Osteoblast (primary cell): ENCODE results near the gene MT3. TPM values are rescaled to one million over a fixed set of nuclear protein-coding genes. Genes with fewer than 3 reads are reported as not detected.
"Not testable (repeated sequence)": the region's sequence is repeated elsewhere in the genome, so short reads cannot be mapped to it uniquely, and the experiment has no call there.

Experiments used
- DNase-seq: peaks from one replicate; pipeline ENCODE4 v3.0.0; 2011; ENCODE audit warnings: low spot score, mixed read lengths; ENCODE audit not compliant: insufficient read length; ENCODE audit errors: missing footprints
- H2AFZ ChIP-seq: 2 replicates; pipeline ENCODE4 v1.6.0; 2011; ENCODE audit warnings: mild to moderate bottlenecking, low read length
- H3K27ac ChIP-seq: 2 replicates; pipeline ENCODE4 v1.5.1; 2011; ENCODE audit warnings: mild to moderate bottlenecking, low read depth, low read length, moderate library complexity
- H3K27me3 ChIP-seq: 2 replicates; pipeline ENCODE4 v1.6.0; 2012; ENCODE audit warnings: mild to moderate bottlenecking, control low read depth, inconsistent platforms, low read length, moderate library complexity; ENCODE audit not compliant: insufficient read depth
- H3K36me3 ChIP-seq: 2 replicates; pipeline ENCODE4 v1.5.1; 2011; ENCODE audit warnings: mild to moderate bottlenecking, low read length, control low read depth, moderate library complexity; ENCODE audit not compliant: insufficient read depth
- H3K4me1 ChIP-seq: 2 replicates; pipeline ENCODE4 v1.5.1; 2011; ENCODE audit warnings: mild to moderate bottlenecking, low read length, control low read depth, moderate library complexity; ENCODE audit not compliant: insufficient read depth
- H3K4me2 ChIP-seq: 2 replicates; pipeline ENCODE4 v1.6.0; 2011; ENCODE audit warnings: mild to moderate bottlenecking, low read length; ENCODE audit not compliant: insufficient read depth
- H3K4me3 ChIP-seq: fragments of 200-600 bp; sonication (generic); 3 replicates; pipeline ENCODE4 v1.5.1; 2012; ENCODE audit warnings: mild to moderate bottlenecking, low read length, inconsistent platforms; ENCODE audit not compliant: insufficient read depth
- H3K79me2 ChIP-seq: 2 replicates; pipeline ENCODE4 v1.6.0; 2012; ENCODE audit warnings: mild to moderate bottlenecking, low read length, control low read depth, inconsistent platforms; ENCODE audit not compliant: insufficient read depth
- H3K9me3 ChIP-seq: 2 replicates; pipeline ENCODE4 v1.5.1; 2011; ENCODE audit warnings: low read depth, low read length, control low read depth
- H4K20me1 ChIP-seq: 2 replicates; pipeline ENCODE4 v1.6.0; 2012; ENCODE audit warnings: mild to moderate bottlenecking, low read length, control low read depth; ENCODE audit not compliant: insufficient read depth
- CTCF ChIP-seq: IDR thresholded peaks from 2 replicates; pipeline ENCODE4 v1.5.1; 2011; ENCODE audit warnings: mild to moderate bottlenecking, low read depth, low read length, moderate library complexity; ENCODE audit errors: extremely low read depth
- total RNA-seq: library from RNA; depleted of rRNA; stranded (reverse); fragments of >200 nt; gene quantifications from 2 replicates; pipeline ENCODE4 v1.2.3, GENCODE V29; 2012

Gene MT3
- total RNA-seq, 1 donor = not detected

- no peaks in the 10 kb centered on the region for H3K36me3 ChIP-seq
- no peak overlapping the region for H3K4me3 ChIP-seq
- H3K4me2 ChIP-seq = peak overlapping the region; percentile 89
- H2AFZ ChIP-seq = no peak overlapping the region
- peaks cover 27% of the 10 kb centered on the region for H3K4me1 ChIP-seq
- H3K27ac ChIP-seq = no peak overlapping the region
- no peaks in the 10 kb centered on the region for H3K27me3 ChIP-seq
- DNase-seq = no peak
- no peak for TF ChIP-seq CTCF
- H3K9me3 ChIP-seq = no peaks in the 10 kb centered on the region
- H4K20me1 ChIP-seq = no peaks in the 10 kb centered on the region
- no peaks in the 10 kb centered on the region for H3K79me2 ChIP-seq
Measured at GRCh38 chr16:56618138-56618537, 28.8 kb downstream of the MT3 start.

- DNase-seq = no peak
- H3K4me2 ChIP-seq = no peak overlapping the region
- H4K20me1 ChIP-seq = no peaks in the 10 kb centered on the region
- no peak for TF ChIP-seq CTCF
- no peaks in the 10 kb centered on the region for H3K27me3 ChIP-seq
- H3K4me3 ChIP-seq = no peak overlapping the region
- peaks cover 8% of the 10 kb centered on the region for H3K4me1 ChIP-seq
- no peak overlapping the region for H2AFZ ChIP-seq
- H3K9me3 ChIP-seq = no peaks in the 10 kb centered on the region
- H3K36me3 ChIP-seq = no peaks in the 10 kb centered on the region
- H3K27ac ChIP-seq = no peak overlapping the region
- peaks cover 5% of the 10 kb centered on the region for H3K79me2 ChIP-seq
Measured at GRCh38 chr16:56620339-56620897, 31.1 kb downstream of the MT3 start.

- H3K4me3 ChIP-seq, H4K20me1 ChIP-seq, H2AFZ ChIP-seq, DNase-seq, H3K27ac ChIP-seq, H3K36me3 ChIP-seq, H3K27me3 ChIP-seq, H3K9me3 ChIP-seq, H3K4me2 ChIP-seq: not testable (repeated sequence)
- peaks cover 16% of the 10 kb centered on the region for H3K4me1 ChIP-seq
- H3K79me2 ChIP-seq = peaks cover 17% of the 10 kb centered on the region
Measured at GRCh38 chr16:56621665-56622445, 32.5 kb downstream of the MT3 start.

- H3K27me3 ChIP-seq, H3K4me3 ChIP-seq, DNase-seq, H3K36me3 ChIP-seq, H3K27ac ChIP-seq, H3K4me2 ChIP-seq, H3K9me3 ChIP-seq, H4K20me1 ChIP-seq, H2AFZ ChIP-seq: not testable (repeated sequence)
- peaks cover 13% of the 10 kb centered on the region for H3K4me1 ChIP-seq
- H3K79me2 ChIP-seq = peaks cover 17% of the 10 kb centered on the region
Measured at GRCh38 chr16:56623184-56623583, 33.9 kb downstream of the MT3 start.

GRCh38 chr16:56623637-56624036, 34.3 kb downstream of the MT3 start:
- H3K4me2 ChIP-seq = no peak overlapping the region
- peaks cover 13% of the 10 kb centered on the region for H3K4me1 ChIP-seq
- no peak overlapping the region for H3K4me3 ChIP-seq
- H3K27me3 ChIP-seq = no peaks in the 10 kb centered on the region
- peaks cover 17% of the 10 kb centered on the region for H3K79me2 ChIP-seq
- no peaks in the 10 kb centered on the region for H3K9me3 ChIP-seq
- H3K27ac ChIP-seq = no peak overlapping the region
- no peak overlapping the region for H2AFZ ChIP-seq
- H3K36me3 ChIP-seq = no peaks in the 10 kb centered on the region
- DNase-seq = no peak
- H4K20me1 ChIP-seq = peaks cover 4% of the 10 kb centered on the region
- TF ChIP-seq CTCF = no peak
